ENCODE measurements around the gene CASP6. TPM values are rescaled to one million over a fixed set of nuclear protein-coding genes. Genes with fewer than 3 reads are reported as not detected.

CASP6 gene
- total RNA-seq, result 10 to 100 TPM; 26.2 to 30.9 TPM

DNA sequence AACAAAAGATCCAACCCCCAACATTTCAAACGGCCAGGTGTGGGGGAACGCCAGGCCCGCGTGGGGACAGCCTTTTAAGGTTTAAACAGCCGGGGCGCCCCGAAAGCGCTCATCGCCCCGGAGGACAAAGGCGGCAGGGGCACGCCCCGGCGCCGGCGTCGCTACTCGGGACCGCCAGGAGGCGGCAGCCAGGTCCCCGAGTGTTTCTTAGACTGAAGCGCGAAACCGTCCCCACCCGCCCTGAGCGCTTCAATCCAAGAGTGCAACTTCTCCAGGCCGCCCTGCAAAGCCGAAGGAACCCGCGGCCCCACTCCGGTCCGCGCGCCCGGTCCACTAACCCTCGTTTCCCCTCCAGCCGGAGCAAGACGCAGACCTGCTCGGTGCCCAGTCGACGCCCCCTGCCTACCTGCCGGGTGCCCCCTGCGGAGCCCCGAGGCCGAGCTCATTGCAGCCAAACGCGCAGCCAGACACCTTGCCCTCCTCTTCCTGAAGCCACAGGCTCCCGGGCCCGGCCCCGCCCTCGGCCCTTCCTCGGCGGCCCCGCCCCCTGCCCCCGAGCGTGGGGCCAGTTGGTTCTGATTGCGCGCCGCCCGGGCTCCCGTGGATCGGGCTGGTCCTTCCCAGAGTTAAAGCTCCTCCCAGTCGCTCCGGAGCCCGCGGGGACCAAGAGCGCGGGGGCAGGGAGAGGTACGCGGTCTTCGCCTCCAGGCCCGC, at the start of gene CASP6:
TSS of gene CASP6 (minus strand) at position 496 of the 714 bp plus-strand sequence. CDS start at position 446, 50 bp downstream.

DNA sequence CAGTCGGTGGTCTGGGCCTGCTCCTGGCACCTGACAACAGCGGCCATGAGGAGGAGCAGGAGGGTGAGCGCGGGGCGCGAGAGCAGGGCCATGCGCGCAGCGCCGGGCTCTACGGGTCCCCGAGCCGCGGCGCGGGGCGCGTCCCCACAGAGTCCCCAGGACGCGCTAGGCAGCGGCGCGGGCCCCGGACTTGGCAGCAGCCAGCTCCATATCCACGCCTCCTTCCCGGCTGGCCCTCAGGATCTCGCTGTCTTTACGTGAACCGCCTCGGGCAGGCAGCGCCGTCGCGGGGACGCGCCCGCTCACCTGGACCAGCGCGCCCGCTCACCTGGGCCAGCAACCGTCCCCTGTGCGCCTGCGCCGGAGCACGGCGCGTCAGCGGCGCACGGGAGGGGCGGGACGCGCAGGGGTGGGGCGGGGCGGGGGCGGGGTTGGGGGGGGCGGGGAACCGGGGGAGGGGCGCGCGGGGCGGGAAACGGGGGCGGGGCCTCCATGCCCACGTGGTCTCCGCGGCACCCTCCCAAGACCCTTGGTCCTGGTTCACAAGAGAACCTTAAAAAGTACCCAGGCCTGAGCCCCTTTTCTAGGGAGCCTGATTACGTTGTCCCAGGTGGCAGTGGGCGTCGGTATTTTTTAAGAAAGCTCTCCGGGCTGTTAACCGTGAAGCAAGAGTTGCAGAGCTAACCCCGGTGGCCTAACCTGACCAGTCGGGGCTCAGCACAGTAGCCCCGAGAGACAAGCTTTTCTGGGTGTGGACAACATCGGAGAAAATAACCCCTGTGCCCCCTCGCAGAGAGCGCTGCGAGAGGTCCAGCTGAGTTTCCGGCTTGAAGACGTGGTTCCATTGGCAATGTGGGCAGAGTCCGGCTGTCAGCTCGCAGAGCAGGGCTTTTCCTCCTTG, 26.7 kb upstream of the CASP6 start, which contains the start of gene PLA2G12A:
TSS of gene PLA2G12A (minus strand) at position 353 of the 901 bp plus-strand sequence. CDS start at position 92, 261 bp downstream.

Other genes starting within 250 kb of the CASP6 start
- gene MCUB, start 143.2 kb downstream of the CASP6 start, total RNA-seq, result 100 to 1,000 TPM; 136 to 146 TPM
- 10 to 100 TPM; 17.8 to 20.4 TPM for gene PLA2G12A, start 26.6 kb upstream of the CASP6 start, total RNA-seq
- not detected for gene CFI, start 98.6 kb upstream of the CASP6 start, total RNA-seq
- 10 to 100 TPM; 23.2 TPM for gene GAR1, start 112.3 kb upstream of the CASP6 start, total RNA-seq
- under 1 TPM; 0.18 to 0.36 TPM for gene RRH, start 124.5 kb upstream of the CASP6 start, total RNA-seq
- under 1 TPM; 0.19 to 0.28 TPM for gene LRIT3, start 144.7 kb upstream of the CASP6 start, total RNA-seq
- gene EGF, start 209.4 kb upstream of the CASP6 start, total RNA-seq, result not detected

Measured in activated naive CD4-positive, alpha-beta T cell treated with anti-CD3 and anti-CD28 coated beads, Interleukin-2, amount 10 ng/mL, durations not matched to agents 5 hours and 36 hours (primary cell).